Astrocyte (in vitro differentiated cells and primary cell): ENCODE results near the gene PRELID3B.

Source experiments
- EZH2 ChIP-seq: IDR thresholded peaks from 2 replicates; pipeline ENCODE4 v1.6.1; 2012; ENCODE audit warnings: mild to moderate bottlenecking, low read length, inconsistent platforms; ENCODE audit not compliant: insufficient read depth
- TF ChIP-seq, protein P1 (sequence below): IDR thresholded peaks from 2 replicates; pipeline ENCODE4 v1.5.1; 2011; ENCODE audit warnings: low read depth, mild to moderate bottlenecking, inconsistent platforms, low read length, moderate library complexity; ENCODE audit not compliant: insufficient read depth

DNA sequence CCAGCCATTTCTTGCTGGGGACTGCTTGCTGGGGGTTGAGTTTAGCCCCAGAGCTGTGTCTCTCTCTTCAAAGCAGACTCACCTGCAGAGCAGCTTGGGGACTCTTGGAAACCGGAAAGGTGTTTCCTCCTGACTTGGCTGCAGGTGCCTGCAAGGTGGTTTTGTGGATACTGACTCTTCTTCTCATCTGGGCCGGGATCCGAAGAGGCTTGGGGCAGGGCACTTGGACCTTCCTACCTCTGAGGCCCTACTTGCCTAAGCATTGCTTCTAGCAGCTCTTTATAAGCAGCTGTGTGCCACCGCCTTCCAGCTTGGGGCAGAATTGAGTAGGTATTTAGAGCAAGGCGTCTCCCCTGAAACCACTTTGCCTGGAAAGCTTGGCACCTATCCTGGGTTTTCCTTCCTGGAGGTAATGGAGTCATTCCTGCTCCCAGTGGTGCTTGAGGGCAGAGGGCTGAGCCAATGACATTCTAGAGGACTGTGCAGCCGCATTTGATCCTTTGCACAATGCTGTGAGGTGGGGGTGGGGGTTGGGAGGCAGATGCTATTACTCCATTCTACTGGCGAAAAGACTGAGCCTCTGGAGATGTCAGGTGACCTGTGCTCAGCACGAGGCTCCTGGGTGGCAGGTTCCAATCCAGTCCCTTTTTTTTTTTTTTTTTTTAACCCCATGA lies 32.1 kb downstream of the PRELID3B start:
- no peak for TF ChIP-seq EZH2
- TF ChIP-seq, protein P1, sequence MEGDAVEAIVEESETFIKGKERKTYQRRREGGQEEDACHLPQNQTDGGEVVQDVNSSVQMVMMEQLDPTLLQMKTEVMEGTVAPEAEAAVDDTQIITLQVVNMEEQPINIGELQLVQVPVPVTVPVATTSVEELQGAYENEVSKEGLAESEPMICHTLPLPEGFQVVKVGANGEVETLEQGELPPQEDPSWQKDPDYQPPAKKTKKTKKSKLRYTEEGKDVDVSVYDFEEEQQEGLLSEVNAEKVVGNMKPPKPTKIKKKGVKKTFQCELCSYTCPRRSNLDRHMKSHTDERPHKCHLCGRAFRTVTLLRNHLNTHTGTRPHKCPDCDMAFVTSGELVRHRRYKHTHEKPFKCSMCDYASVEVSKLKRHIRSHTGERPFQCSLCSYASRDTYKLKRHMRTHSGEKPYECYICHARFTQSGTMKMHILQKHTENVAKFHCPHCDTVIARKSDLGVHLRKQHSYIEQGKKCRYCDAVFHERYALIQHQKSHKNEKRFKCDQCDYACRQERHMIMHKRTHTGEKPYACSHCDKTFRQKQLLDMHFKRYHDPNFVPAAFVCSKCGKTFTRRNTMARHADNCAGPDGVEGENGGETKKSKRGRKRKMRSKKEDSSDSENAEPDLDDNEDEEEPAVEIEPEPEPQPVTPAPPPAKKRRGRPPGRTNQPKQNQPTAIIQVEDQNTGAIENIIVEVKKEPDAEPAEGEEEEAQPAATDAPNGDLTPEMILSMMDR = no peak
